HCT116 (cell line): Measurements from ENCODE around the gene THRB.

Experiments
- CEBPB ChIP-seq: IDR thresholded peaks from 2 replicates; pipeline ENCODE4 v1.6.1; 2012; ENCODE audit warnings: low read depth
- CTCF ChIP-seq, 3 experiments: fragments of 200-600 bp in 1 of 3; sonication (generic) in 1 of 3; IDR thresholded peaks in 2 of 3; conservative IDR thresholded peaks in 1 of 3; 2 replicates each; pipeline ENCODE4 v1.5.1; 2012 to 2017; ENCODE audit warnings: low read depth in 2 of 3, low read length in 2 of 3, antibody characterized with exemption in 1 of 3, borderline replicate concordance in 1 of 3, control low read depth in 1 of 3, mild to moderate bottlenecking in 1 of 3, mixed read lengths in 1 of 3, mixed run types in 1 of 3, moderate library complexity in 1 of 3; ENCODE audit not compliant: insufficient read depth in 1 of 3
- EZH2 ChIP-seq: fragments of 200-600 bp; sonication (generic); IDR thresholded peaks from 2 replicates; pipeline ENCODE4 v1.6.1; 2017; ENCODE audit warnings: antibody characterized with exemption, mixed run types
- EZH2phosphoT487 ChIP-seq: fragments of 200-600 bp; IDR thresholded peaks from 2 replicates; pipeline ENCODE4 v1.6.1; 2018; ENCODE audit warnings: antibody characterized with exemption, borderline replicate concordance
- FOSL1 ChIP-seq: IDR thresholded peaks from 2 replicates; pipeline ENCODE4 v1.6.1; 2012; ENCODE audit warnings: low read depth
- JUND ChIP-seq: IDR thresholded peaks from 2 replicates; pipeline ENCODE4 v1.6.1; 2012
- POLR2A ChIP-seq: IDR thresholded peaks from 2 replicates; pipeline ENCODE4 v1.7.0; 2011; ENCODE audit warnings: borderline replicate concordance; ENCODE audit not compliant: insufficient read depth, insufficient read length; ENCODE audit errors: extremely low read depth
- POLR2AphosphoS5 ChIP-seq: IDR thresholded peaks from 2 replicates; pipeline ENCODE4 v1.6.1; 2011; ENCODE audit warnings: mild to moderate bottlenecking, low read depth, low read length, moderate library complexity
- RAD21 ChIP-seq: IDR thresholded peaks from 2 replicates; pipeline ENCODE4 v1.6.1; 2012; ENCODE audit warnings: low read depth, mild to moderate bottlenecking
- SP1 ChIP-seq: IDR thresholded peaks from 2 replicates; pipeline ENCODE4 v1.6.1; 2012; ENCODE audit warnings: low read depth
- ZBTB33 ChIP-seq: IDR thresholded peaks from 2 replicates; pipeline ENCODE4 v1.6.1; 2011; ENCODE audit warnings: mild to moderate bottlenecking, low read length, moderate library complexity; ENCODE audit not compliant: insufficient replicate concordance; ENCODE audit errors: extremely low read depth
- TF ChIP-seq, protein P1 (sequence below): IDR thresholded peaks from 2 replicates; pipeline ENCODE4 v1.6.1; 2012

DNA sequence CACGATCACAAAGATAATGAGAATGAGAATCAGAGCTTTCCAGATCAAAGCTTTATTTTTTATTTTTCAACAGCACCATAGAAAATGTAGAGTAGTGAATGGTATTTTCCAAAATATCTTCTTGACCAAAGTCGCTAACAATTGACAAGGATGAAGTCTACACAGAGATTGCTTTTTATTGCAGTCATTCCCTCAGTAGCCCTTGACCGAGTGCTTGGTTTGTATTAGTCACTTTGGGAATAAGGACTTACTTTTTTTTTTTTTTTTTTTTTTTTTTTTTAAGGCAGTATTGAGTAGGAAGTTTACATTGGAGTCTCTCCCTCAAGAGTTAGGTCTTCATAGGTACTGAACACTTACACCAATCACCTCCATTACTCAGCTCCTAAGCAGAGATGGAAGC lies 39.8 kb downstream of the THRB start:
- no peak for TF ChIP-seq CTCF (IDR thresholded peaks at IDR 0.05 in 2 of 3, conservative IDR thresholded peaks at IDR 0.05 in 1 of 3; ENCODE audit: borderline replicate concordance in 1 of 3, insufficient read depth in 1 of 3, low read depth in 2 of 3, low read length in 2 of 3)
- no peak for TF ChIP-seq RAD21
- no peak for TF ChIP-seq EZH2phosphoT487
- no peak for TF ChIP-seq POLR2AphosphoS5
- no peak for TF ChIP-seq POLR2A
- TF ChIP-seq FOSL1 = no peak
- TF ChIP-seq, protein P1, sequence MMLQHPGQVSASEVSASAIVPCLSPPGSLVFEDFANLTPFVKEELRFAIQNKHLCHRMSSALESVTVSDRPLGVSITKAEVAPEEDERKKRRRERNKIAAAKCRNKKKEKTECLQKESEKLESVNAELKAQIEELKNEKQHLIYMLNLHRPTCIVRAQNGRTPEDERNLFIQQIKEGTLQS = no peak
- TF ChIP-seq CEBPB = no peak
- no peak for TF ChIP-seq ZBTB33
- no peak for TF ChIP-seq EZH2
- no peak for TF ChIP-seq SP1
- TF ChIP-seq JUND = no peak
